AG10803 (cell line): ENCODE data around the gene NAA80.
"Not testable (repeated sequence)": the region's sequence is repeated elsewhere in the genome, so short reads cannot be mapped to it uniquely, and the experiment has no call there.

Experiments
- DNase-seq: peaks from one replicate; pipeline ENCODE4 v3.0.0; 2010; ENCODE audit warnings: low read depth
- H3K4me3 ChIP-seq: 2 replicates; pipeline ENCODE4 v1.5.1; 2011; ENCODE audit warnings: mild to moderate bottlenecking, low read length, control low read depth
- CTCF ChIP-seq: conservative IDR thresholded peaks from 2 replicates; pipeline ENCODE4 v1.5.1; 2011; ENCODE audit warnings: mild to moderate bottlenecking, low read length, control low read depth, inconsistent platforms

NAA80 gene

GRCh38 chr3:50286322-50287227 is 12.6 kb downstream of the NAA80 start:
- H3K4me3 ChIP-seq = no peak overlapping the region
- no peak for DNase-seq
- no peak for TF ChIP-seq CTCF

GRCh38 chr3:50284121-50284520 is 15.1 kb downstream of the NAA80 start:
- not testable (repeated sequence) for H3K4me3 ChIP-seq, DNase-seq

- TF ChIP-seq CTCF = no peak
- no peak overlapping the region for H3K4me3 ChIP-seq
- no peak for DNase-seq
These were observed 19.8 kb downstream of the NAA80 start for GRCh38 chr3:50279255-50280016.

GRCh38 chr3:50278880-50279224 is 20.4 kb downstream of the NAA80 start, which contains the start of gene LSMEM2:
Gene LSMEM2, plus strand, starts transcription at chr3:50279087. Its CDS starts 27 bp downstream, at chr3:50279114.
- no peak for TF ChIP-seq CTCF
- H3K4me3 ChIP-seq = no peak within 1 kb of the TSS
- no peak for DNase-seq

GRCh38 chr3:50278123-50278879 is 20.9 kb downstream of the NAA80 start:
- no peak for TF ChIP-seq CTCF
- H3K4me3 ChIP-seq = no peak overlapping the region
- no peak for DNase-seq

- no peak overlapping the region for H3K4me3 ChIP-seq
- no peak for DNase-seq
- TF ChIP-seq CTCF = no peak
These were observed 22.5 kb downstream of the NAA80 start for GRCh38 chr3:50276762-50277101.

GRCh38 chr3:50275996-50276761 is 23.0 kb downstream of the NAA80 start:
- no peak for DNase-seq
- no peak overlapping the region for H3K4me3 ChIP-seq
- TF ChIP-seq CTCF = no peak
